Endothelial cell of umbilical vein (primary cell): ENCODE data around the gene GAB2. TPM values are rescaled to one million over a fixed set of nuclear protein-coding genes. Genes with fewer than 3 reads are reported as not detected.

Experiments
- BruUV-seq: library from RNA; stranded (reverse); fragments of 400-500 nt; replicated peaks from 2 replicates; lab custom pipeline; 2021; lab: Mats Ljungman, UMichigan
- CTCF ChIA-PET: fragments of 300-600, 350-600 bp; sonication (Branson Sonifier 250); formaldehyde crosslinking; loops from one replicate; lab custom pipeline; 2021; ENCODE audit warnings: antibody characterized with exemption, inconsistent platforms; lab: Charles Lee
- POLR2A ChIA-PET: fragments of 300-600, 350-600 bp; sonication (Branson Sonifier 250); formaldehyde crosslinking; loops from one replicate; lab custom pipeline; 2021; ENCODE audit warnings: antibody characterized with exemption, inconsistent platforms; lab: Charles Lee
- DNase-seq: peaks from one replicate; pipeline ENCODE4 v3.0.0-alpha.2; 2011; ENCODE audit warnings: low read depth, low spot score
- FAIRE-seq: peaks from 2 replicates; lab custom pipeline; 2011; peaks lifted over from hg19 to GRCh38; lab: Jason Lieb, UNC
- H2AFZ ChIP-seq: 2 replicates; pipeline ENCODE4 v1.6.0; 2012; ENCODE audit warnings: low read depth, low read length, control low read depth, inconsistent platforms
- H3K27ac ChIP-seq: 2 replicates; pipeline ENCODE4 v1.5.1; 2011; ENCODE audit warnings: low read depth, mild to moderate bottlenecking, control low read depth, low read length, moderate library complexity; ENCODE audit not compliant: insufficient read depth
- H3K27me3 ChIP-seq, 2 experiments: 2 replicates each; pipeline versions ENCODE4 v1.6.0 to v1.6.1; 2011; ENCODE audit warnings: low read length in 2 of 2, mixed read lengths in 1 of 2; ENCODE audit not compliant: control insufficient read depth in 2 of 2, insufficient read depth in 2 of 2
- H3K36me3 ChIP-seq, 2 experiments: 2 replicates in 1 of 2; 3 replicates in 1 of 2; pipeline ENCODE4 v1.5.1; 2011; ENCODE audit warnings: low read length in 2 of 2, mild to moderate bottlenecking in 1 of 2, moderate library complexity in 1 of 2; ENCODE audit not compliant: control insufficient read depth in 2 of 2, insufficient read depth in 2 of 2; ENCODE audit errors: extremely low read depth in 1 of 2
- H3K4me1 ChIP-seq: 3 replicates; pipeline ENCODE4 v1.5.1; 2011; ENCODE audit warnings: mild to moderate bottlenecking, low read length; ENCODE audit not compliant: control insufficient read depth, insufficient read depth; ENCODE audit errors: extremely low read depth
- H3K4me2 ChIP-seq: 2 replicates; pipeline ENCODE4 v1.6.1; 2011; ENCODE audit warnings: low read length, control low read depth, mixed read lengths; ENCODE audit not compliant: insufficient read depth
- H3K4me3 ChIP-seq, 3 experiments: fragments of 200-600 bp in 1 of 3; sonication (generic), shearing (Covaris generic) in 1 of 3; replicated peaks in 1 of 3; 2 replicates each; pipeline ENCODE4 v1.5.1; 2011 to 2016; ENCODE audit warnings: control low read depth in 3 of 3, low read length in 3 of 3, mild to moderate bottlenecking in 2 of 3, inconsistent platforms in 1 of 3, low read depth in 1 of 3, moderate library complexity in 1 of 3; ENCODE audit not compliant: insufficient read depth in 1 of 3
- H3K79me2 ChIP-seq: 2 replicates; pipeline ENCODE4 v1.6.0; 2012; ENCODE audit warnings: low read length, inconsistent platforms; ENCODE audit not compliant: control insufficient read depth, insufficient read depth
- H3K9ac ChIP-seq: replicated peaks from 2 replicates; pipeline ENCODE3; 2011; ENCODE audit warnings: low read length, control low read depth; ENCODE audit not compliant: insufficient read depth; ENCODE audit errors: extremely low read depth
- H3K9me1 ChIP-seq: replicated peaks from 3 replicates; pipeline ENCODE4 v1.6.0; 2011; ENCODE audit warnings: mild to moderate bottlenecking, low read length; ENCODE audit not compliant: control insufficient read depth, insufficient read depth; ENCODE audit errors: extremely low read depth
- H3K9me3 ChIP-seq: replicated peaks from 2 replicates; pipeline ENCODE4 v1.5.1; 2012; ENCODE audit warnings: low read length, inconsistent platforms; ENCODE audit not compliant: control insufficient read depth, insufficient read depth
- H4K20me1 ChIP-seq: replicated peaks from 2 replicates; pipeline ENCODE3; 2011; ENCODE audit warnings: mild to moderate bottlenecking, low read length; ENCODE audit not compliant: control insufficient read depth, insufficient read depth; ENCODE audit errors: extremely low read depth
- EZH2 ChIP-seq: IDR thresholded peaks from 2 replicates; pipeline ENCODE4 v1.6.1; 2012; ENCODE audit warnings: borderline replicate concordance, low read depth, mild to moderate bottlenecking, moderate library complexity, low read length, inconsistent platforms; ENCODE audit not compliant: severe bottlenecking
- FOS ChIP-seq: IDR thresholded peaks from 2 replicates; pipeline ENCODE4 v1.6.1; 2011; ENCODE audit warnings: mild to moderate bottlenecking, low read length, moderate library complexity, borderline replicate concordance; ENCODE audit not compliant: insufficient read depth
- GATA2 ChIP-seq: IDR thresholded peaks from 2 replicates; pipeline ENCODE4 v1.7.0; 2011; ENCODE audit warnings: low read depth, mild to moderate bottlenecking, moderate library complexity, mixed read lengths, low read length; ENCODE audit not compliant: insufficient read length, insufficient read depth
- JUN ChIP-seq: IDR thresholded peaks from 2 replicates; pipeline ENCODE4 v1.6.1; 2011; ENCODE audit warnings: borderline replicate concordance, low read depth; ENCODE audit not compliant: insufficient read length, insufficient read depth
- MYC ChIP-seq: IDR thresholded peaks from one replicate; pipeline ENCODE4 v1.6.1; 2011; ENCODE audit warnings: mild to moderate bottlenecking, low read depth, low read length
- POLR2A ChIP-seq: IDR thresholded peaks from 2 replicates; pipeline ENCODE4 v1.6.1; 2012; ENCODE audit warnings: low read depth, mild to moderate bottlenecking, control low read depth, low read length
- POLR2AphosphoS5 ChIP-seq: IDR thresholded peaks from 2 replicates; pipeline ENCODE4 v1.6.1; 2012; ENCODE audit warnings: low read depth, mild to moderate bottlenecking, control low read depth, low read length, moderate library complexity; ENCODE audit not compliant: insufficient read depth
- dilution Hi-C: fragments of 300-500 bp; cut with MboI; formaldehyde crosslinking; loops from one replicate; pipeline ENCODE4 v1.15.0; 2019; ENCODE audit warnings: low sequenced_read_pairs; ENCODE audit not compliant: extremely low pct_ligation_motif_present
- intact Hi-C: fragments of 100-400 bp; cut with micrococcal nuclease; formaldehyde crosslinking; loops from one replicate; pipeline ENCODE4 v1.10.0; 2022
- polyA plus RNA-seq, 4 experiments: library from polyadenylated mRNA; depleted of rRNA in 3 of 4; stranded (reverse) in 3 of 4; unstranded in 1 of 4; fragments of >200 nt; gene quantifications; 2 replicates each; pipeline versions ENCODE4 v1.2.1 to v1.2.3, GENCODE V29; 2011 to 2012; ENCODE audit warnings: missing spikeins in 1 of 4
- total RNA-seq: library from RNA; stranded (reverse); gene quantifications from 2 replicates; pipeline ENCODE4 v1.2.3, GENCODE V29; 2021
- TF ChIP-seq, protein P1 (sequence below): IDR thresholded peaks from 2 replicates; pipeline ENCODE4 v1.6.1; 2011; ENCODE audit not compliant: insufficient read depth, insufficient read length
- TF ChIP-seq, protein P2 (sequence below), 2 donors: IDR thresholded peaks; 1 replicate in 1 of 2; 2 replicates in 1 of 2; pipeline ENCODE4 v1.5.1; 2011; ENCODE audit warnings: low read length in 2 of 2, mild to moderate bottlenecking in 2 of 2, moderate library complexity in 2 of 2, control low read depth in 1 of 2, inconsistent platforms in 1 of 2, low read depth in 1 of 2; ENCODE audit not compliant: insufficient read depth in 1 of 2; ENCODE audit errors: extremely low read depth in 1 of 2

The GAB2 gene
- total and polyA plus RNA-seq, 2 donors (not counting 3 experiments of a cell fraction or from before 2014, with no cell fraction given), result 19.6 to 39.6 TPM

DNA sequence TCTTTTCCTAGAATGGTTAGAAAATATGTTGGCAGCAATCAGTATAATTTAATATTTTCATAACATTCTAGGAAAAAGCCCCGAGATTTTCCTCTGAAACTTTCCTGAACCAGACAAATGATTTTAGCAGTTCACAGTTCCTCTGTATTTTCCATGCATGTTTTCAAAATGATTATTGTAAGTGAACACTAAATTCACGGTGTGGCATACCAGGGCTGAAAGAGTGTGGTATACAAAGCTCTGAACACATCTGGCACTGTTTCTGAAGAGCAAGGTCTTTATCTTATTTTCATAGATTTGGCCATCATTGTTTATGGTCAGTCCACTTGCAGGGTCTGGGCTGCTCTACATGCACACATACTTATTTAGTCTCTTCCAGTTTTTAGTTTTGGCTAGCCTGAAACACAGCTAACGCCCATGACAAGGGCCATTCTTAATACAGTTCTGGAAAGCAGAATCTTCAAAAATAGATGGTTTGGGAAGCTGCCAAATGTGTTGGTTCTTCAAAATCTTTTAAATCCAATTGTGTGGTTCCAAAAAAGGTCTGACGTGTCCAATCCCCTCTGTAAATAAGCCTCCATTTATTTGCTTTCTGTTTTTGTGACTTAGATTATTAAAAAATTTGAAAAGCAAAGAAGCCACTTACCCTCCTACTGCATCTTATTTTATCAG lies 7.9 kb upstream of the GAB2 start:
- dilution Hi-C loops, result no loop called here

More for the DNA sequence above, 7.9 kb upstream of the GAB2 start:
- no TSS peak for BruUV-seq
- no peaks in the 10 kb centered on the region for H3K79me2 ChIP-seq
- no peaks in the 10 kb centered on the region for H3K9me1 ChIP-seq
- no peak overlapping the region for H3K27ac ChIP-seq
- H3K9ac ChIP-seq, result no peak overlapping the region
- no peak for TF ChIP-seq GATA2
- TF ChIP-seq JUN, result no peak
- TF ChIP-seq, protein P1, sequence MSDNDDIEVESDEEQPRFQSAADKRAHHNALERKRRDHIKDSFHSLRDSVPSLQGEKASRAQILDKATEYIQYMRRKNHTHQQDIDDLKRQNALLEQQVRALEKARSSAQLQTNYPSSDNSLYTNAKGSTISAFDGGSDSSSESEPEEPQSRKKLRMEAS, result no peak
- no peak for TF ChIP-seq MYC
- no peak for TF ChIP-seq POLR2AphosphoS5
- TF ChIP-seq, protein P2, sequence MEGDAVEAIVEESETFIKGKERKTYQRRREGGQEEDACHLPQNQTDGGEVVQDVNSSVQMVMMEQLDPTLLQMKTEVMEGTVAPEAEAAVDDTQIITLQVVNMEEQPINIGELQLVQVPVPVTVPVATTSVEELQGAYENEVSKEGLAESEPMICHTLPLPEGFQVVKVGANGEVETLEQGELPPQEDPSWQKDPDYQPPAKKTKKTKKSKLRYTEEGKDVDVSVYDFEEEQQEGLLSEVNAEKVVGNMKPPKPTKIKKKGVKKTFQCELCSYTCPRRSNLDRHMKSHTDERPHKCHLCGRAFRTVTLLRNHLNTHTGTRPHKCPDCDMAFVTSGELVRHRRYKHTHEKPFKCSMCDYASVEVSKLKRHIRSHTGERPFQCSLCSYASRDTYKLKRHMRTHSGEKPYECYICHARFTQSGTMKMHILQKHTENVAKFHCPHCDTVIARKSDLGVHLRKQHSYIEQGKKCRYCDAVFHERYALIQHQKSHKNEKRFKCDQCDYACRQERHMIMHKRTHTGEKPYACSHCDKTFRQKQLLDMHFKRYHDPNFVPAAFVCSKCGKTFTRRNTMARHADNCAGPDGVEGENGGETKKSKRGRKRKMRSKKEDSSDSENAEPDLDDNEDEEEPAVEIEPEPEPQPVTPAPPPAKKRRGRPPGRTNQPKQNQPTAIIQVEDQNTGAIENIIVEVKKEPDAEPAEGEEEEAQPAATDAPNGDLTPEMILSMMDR (IDR thresholded peaks at IDR 0.05; ENCODE audit: extremely low read depth in 1 of 2, insufficient read depth in 1 of 2, low read depth in 1 of 2, low read length in 2 of 2), result no peak
- TF ChIP-seq EZH2, result no peak
- no peak for TF ChIP-seq POLR2A
- TF ChIP-seq FOS, result no peak
- no peak overlapping the region for H3K4me2 ChIP-seq
- DNase-seq (no peak), FAIRE-seq (no peak)
- H3K4me3 ChIP-seq, result no peak overlapping the region
- CTCF ChIA-PET, result interaction anchor here (1.4 to 2.3 kb wide), 3 partner anchors 10 to 197 kb away, joined by 3 to 15 read pairs (median 6); no protein-coding TSS in a partner anchor
- no peaks in the 10 kb centered on the region for H3K36me3 ChIP-seq
- H3K4me1 ChIP-seq, result peaks cover 17% of the 10 kb centered on the region
- no peak overlapping the region for H2AFZ ChIP-seq
- no peaks in the 10 kb centered on the region for H4K20me1 ChIP-seq
- POLR2A ChIA-PET, result interaction anchor here (0.5 kb wide), 1 partner anchor 45 kb away, joined by 5 read pairs; no protein-coding TSS in a partner anchor
- H3K27me3 ChIP-seq, result no peaks in the 10 kb centered on the region
- no peaks in the 10 kb centered on the region for H3K9me3 ChIP-seq
- intact Hi-C loops, result loop anchor here (2.0 kb wide), 1 partner anchor 237 kb away; the partner anchor contains the start of genes KCTD21 and USP35
